Stromal cell of bone marrow (primary cell): Measurements from ENCODE around the gene USH2A.

ENCODE experiments used
- DNase-seq: peaks from one replicate; pipeline ENCODE4 v3.0.0-alpha.2; 2012; ENCODE audit warnings: low read depth

USH2A gene

DNA sequence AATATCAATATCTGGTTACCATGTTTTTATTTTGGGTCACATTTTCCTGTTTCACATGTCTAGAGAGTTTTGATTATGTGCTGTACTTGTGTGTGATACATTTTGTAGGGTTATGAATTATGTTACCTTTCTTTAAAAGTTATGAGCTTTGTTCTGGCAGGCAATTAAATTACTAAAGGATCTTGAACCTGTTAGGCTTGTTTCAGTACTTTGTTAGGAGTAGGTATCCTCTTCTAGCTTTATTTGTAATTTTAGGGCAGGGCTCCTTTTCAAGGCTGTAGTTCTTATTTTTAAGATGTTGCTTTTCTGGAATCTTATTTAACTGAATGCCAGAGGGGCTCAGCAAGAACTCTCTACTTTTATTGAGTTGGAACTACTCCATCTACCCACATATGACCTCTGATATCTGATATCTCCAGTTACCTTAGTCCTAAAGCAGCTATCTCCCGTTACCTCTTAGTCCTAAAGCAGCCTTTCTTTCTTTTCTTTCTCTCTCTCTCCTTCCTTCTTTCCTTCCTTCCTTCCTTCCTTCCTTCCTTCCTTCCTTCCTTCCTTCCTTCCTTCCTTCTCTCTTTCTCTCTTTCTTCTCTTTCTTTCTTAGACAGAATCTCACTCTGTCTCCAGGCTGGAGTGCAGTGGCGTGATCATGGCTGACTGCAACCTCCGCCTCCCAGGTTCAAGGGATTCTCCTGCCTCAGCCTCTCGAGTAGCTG, 832.3 kb downstream of the USH2A start:
- no peak for DNase-seq

DNA sequence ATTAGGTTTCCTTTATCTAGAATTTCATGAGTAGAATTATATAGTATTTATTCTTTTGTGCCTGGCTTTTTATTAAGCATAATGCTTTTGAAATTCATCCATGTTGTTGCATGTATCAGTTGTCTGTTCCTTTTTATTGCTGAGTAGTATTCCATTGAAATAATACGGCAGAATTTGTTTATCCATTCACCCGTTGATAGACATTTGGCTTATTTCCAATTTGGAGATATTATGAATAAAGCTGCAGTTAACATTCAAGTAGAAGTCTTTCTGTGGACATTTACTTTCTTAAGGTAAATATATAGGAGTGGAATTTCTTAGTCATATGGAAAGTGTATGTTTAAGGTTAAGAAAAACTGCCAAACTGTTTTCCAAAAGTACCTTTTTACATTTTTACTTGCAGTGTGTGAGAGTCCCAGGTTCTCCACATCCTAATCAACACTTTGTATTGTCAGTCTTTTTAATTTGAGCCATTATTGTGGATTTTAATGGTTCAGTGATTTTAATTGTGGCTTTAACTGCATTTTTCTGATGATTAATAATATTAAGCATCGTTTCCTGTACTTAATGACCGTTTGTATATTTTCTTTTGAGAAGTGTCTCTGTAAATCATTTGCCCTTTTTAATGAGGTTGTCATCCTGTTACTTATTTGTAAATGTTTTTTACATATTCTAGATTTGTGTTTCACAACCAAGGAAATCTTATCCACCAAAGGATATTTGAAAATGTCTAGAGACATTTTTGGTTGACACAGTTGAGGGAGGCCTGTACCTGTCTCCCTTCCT, 833.4 kb downstream of the USH2A start:
- no peak for DNase-seq

DNA sequence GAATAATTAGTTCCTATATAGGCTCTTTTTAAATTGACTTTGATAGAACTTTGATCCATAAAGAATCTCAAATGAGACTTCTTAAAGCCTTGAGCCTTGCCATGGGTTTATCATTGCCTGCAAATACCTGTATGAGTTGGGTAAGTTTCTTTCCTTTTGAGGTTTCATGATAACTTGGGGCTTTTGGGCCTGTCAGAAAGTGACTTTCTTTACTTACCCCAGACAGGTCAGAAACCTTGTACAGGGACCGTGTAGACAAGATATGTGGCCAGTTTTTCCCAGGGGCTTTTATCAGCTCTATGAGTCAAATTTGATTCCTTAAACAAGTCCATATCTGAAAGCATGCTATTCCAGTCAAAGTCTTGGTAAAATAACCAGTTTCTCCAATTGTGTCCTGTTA, 838.9 kb downstream of the USH2A start:
- DNase-seq, result no peak

DNA sequence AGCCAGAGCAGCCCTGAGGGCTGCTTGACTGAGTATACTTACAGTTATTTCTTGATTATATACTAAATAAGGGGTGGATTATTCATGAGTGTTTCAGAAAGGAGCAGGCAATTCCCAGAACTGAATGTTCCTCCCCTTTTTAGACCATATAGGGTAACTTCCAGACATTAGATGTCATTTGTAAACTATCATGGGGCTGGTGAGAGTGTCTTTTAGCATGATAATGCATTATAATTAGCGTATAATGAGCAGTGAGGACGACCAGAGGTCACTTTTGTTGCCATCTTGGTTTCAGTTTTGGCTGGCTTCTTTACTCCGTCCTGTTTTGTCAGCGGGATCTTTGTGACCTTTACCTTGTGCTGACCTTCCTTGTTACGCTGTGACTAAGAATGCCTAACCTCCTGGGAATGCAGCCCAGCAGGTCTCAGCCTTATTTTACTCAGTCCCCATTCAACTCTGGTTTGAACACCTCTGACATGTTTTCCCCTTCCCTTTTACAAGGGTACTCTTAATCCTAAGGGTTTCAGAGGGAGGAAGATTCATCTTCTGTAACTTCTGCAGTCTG, 840.0 kb downstream of the USH2A start:
- no peak for DNase-seq

DNA sequence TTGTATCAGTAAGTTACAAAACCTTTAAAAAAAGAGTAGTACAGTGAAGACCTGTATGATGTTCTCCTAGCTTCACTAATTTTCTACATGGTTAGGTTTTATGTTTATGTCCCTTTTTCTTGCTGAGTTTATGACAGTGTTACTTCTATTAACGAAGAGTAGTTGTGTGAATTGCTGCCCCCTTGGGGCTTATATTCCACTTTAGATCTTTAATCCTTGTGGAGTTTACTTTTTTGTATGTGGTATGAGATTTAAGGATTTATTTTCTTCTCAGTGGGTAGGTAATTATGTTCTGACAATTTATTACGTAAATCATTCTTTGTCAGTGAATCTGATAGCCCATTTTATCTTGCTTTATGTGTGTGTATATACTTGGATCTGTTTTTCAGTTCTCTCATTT, 841.4 kb downstream of the USH2A start:
- DNase-seq, result no peak
